SU-DHL-6 (cell line): ENCODE data around the gene TACSTD2.

ENCODE experiments used
- EZH2phosphoT487 ChIP-seq: fragments of 200-600 bp; sonication (generic), shearing (Covaris generic); conservative IDR thresholded peaks from 2 replicates; pipeline ENCODE4 v1.6.1; 2018; ENCODE audit warnings: mild to moderate bottlenecking, antibody characterized with exemption, low read length, moderate library complexity, mixed read lengths
- TF ChIP-seq, protein P1 (sequence below): fragments of 200-600 bp; sonication (generic); IDR thresholded peaks from one replicate; pipeline ENCODE4 v1.5.1; 2017; ENCODE audit warnings: antibody characterized with exemption, mild to moderate bottlenecking, low read length, moderate library complexity; ENCODE audit not compliant: insufficient read depth, poor library complexity, severe bottlenecking

- no peak for TF ChIP-seq EZH2phosphoT487
- TF ChIP-seq, protein P1, sequence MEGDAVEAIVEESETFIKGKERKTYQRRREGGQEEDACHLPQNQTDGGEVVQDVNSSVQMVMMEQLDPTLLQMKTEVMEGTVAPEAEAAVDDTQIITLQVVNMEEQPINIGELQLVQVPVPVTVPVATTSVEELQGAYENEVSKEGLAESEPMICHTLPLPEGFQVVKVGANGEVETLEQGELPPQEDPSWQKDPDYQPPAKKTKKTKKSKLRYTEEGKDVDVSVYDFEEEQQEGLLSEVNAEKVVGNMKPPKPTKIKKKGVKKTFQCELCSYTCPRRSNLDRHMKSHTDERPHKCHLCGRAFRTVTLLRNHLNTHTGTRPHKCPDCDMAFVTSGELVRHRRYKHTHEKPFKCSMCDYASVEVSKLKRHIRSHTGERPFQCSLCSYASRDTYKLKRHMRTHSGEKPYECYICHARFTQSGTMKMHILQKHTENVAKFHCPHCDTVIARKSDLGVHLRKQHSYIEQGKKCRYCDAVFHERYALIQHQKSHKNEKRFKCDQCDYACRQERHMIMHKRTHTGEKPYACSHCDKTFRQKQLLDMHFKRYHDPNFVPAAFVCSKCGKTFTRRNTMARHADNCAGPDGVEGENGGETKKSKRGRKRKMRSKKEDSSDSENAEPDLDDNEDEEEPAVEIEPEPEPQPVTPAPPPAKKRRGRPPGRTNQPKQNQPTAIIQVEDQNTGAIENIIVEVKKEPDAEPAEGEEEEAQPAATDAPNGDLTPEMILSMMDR, result no peak
Measured at GRCh38 chr1:58588396-58588795, 11.3 kb upstream of the TACSTD2 start.
